ENCODE results near the gene ITPR1. TPM values are rescaled to one million over a fixed set of nuclear protein-coding genes. Genes with fewer than 3 reads are reported as not detected.

ITPR1 gene
- total and polyA plus RNA-seq, 4 donors: 30.7 to 294 (median 149) TPM

- ATAC-seq (ENCODE audit: low FRiP score) (no peak), DNase-seq (no peak)
- H3K4me1 ChIP-seq (ENCODE audit: control insufficient read depth in 1 of 2, insufficient read depth in 2 of 2, low read length in 2 of 2): peaks cover 0 to 2% of the 10 kb centered on the region in 2 donors
- no peaks in the 10 kb centered on the region for H3K27me3 ChIP-seq (ENCODE audit: control insufficient read depth in 1 of 2, insufficient read depth in 2 of 2, low read length in 1 of 2)
- intact Hi-C loops (cut with DNase I): loop anchor here in 1 of 2 donors (5.0 kb wide), 1 partner anchor 73 kb away; the partner anchor contains the start of gene ITPR1
- H3K36me3 ChIP-seq (ENCODE audit: control insufficient read depth in 1 of 2, insufficient read depth in 2 of 2, low read length in 1 of 2): no peaks in the 10 kb centered on the region
- H3K27ac ChIP-seq (ENCODE audit: low read depth in 1 of 2, low read length in 2 of 2): no peak overlapping the region
- H3K4me3 ChIP-seq (ENCODE audit: low read length in 2 of 2): no peak overlapping the region
- 68 to 71% methylated on average over 5 of the region's 5 CpGs for WGBS, 2 donors
- no peaks in the 10 kb centered on the region for H3K9me3 ChIP-seq (ENCODE audit: control insufficient read depth, low read length)
Measured at GRCh38 chr3:4564928-4565586, 71.9 kb downstream of the ITPR1 start.

DNA sequence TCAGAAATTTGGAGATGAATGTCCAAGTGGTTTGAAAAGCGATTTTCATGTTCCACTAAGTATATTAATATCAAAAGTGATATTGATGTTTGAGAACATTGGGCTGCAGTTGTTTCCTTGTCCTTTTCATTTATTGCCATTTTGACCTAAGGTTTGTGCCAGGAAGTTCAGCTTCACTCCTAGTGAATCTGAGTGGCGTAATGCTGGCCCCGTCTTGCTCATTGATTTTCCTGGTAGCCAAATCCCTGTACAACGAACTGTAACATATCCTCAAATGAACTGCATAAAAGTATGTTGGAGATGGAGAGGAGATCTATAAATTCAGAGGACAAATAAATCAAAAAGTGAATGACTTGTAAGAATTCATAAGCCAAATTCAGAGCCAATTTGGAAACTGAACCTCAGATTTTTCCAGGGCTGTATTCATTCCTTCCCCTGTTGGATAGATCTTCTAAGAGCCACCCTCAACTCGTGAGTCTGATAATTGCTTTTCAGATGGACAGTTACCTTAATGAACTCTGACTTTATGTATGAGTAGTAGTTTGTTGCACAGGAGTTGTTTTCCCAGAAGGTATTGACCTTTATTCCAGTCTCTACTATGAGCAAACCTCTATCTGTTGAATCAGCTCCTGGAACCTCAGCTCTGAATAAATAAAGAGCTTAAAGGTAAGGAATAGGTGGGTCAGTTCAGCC is 72.8 kb downstream of the ITPR1 start:
- 67 to 72% methylated on average over 5 of the region's 5 CpGs for WGBS, 2 donors
- DNase-seq (no peak), ATAC-seq (ENCODE audit: low FRiP score) (no peak)
- Histone ChIP-seq H3K27ac (ENCODE audit: low read depth in 1 of 2, low read length in 2 of 2) (no peak overlapping the region), H3K9me3 (ENCODE audit: control insufficient read depth, low read length) (no peaks in the 10 kb centered on the region), H3K36me3 (ENCODE audit: control insufficient read depth in 1 of 2, insufficient read depth in 2 of 2, low read length in 1 of 2) (no peaks in the 10 kb centered on the region), H3K4me3 (ENCODE audit: low read length in 2 of 2) (no peak overlapping the region), H3K4me1 (ENCODE audit: control insufficient read depth in 1 of 2, insufficient read depth in 2 of 2, low read length in 2 of 2) (peaks cover 0 to 5% of the 10 kb centered on the region in 2 donors), H3K27me3 (ENCODE audit: control insufficient read depth in 1 of 2, insufficient read depth in 2 of 2, low read length in 1 of 2) (no peaks in the 10 kb centered on the region)
- intact Hi-C loops (cut with DNase I): loop anchor here in 1 of 2 donors (5.0 kb wide), 1 partner anchor 74 kb away; the partner anchor contains the start of gene ITPR1

DNA sequence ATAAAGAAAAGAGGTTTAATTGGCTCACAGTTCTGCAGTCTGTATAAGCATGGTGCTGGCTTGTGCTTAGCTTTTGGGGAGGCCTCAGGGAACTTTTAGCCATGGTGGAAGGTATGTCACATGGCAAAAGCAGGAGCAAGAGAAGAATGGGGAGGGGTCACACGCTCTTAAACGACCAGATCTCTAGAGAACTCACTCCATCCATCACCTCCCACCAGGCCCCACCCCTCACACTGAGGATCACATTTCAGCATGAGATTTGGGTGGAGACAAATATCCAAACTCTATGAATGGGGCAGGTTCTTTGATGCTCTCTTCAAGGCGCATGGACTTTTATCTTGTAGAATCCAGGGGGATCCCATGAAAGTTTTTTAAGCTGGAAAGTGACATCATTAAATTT is 75.7 kb downstream of the ITPR1 start:
- ATAC-seq (ENCODE audit: low FRiP score) (no peak), DNase-seq (no peak)
- no peaks in the 10 kb centered on the region for H3K9me3 ChIP-seq (ENCODE audit: control insufficient read depth, low read length)
- H3K27ac ChIP-seq (ENCODE audit: low read depth in 1 of 2, low read length in 2 of 2): no peak overlapping the region
- WGBS, 2 donors: 57 to 61% methylated on average over 3 of the region's 3 CpGs
- H3K4me3 ChIP-seq (ENCODE audit: low read length in 2 of 2): no peak overlapping the region
- no peaks in the 10 kb centered on the region for H3K27me3 ChIP-seq (ENCODE audit: control insufficient read depth in 1 of 2, insufficient read depth in 2 of 2, low read length in 1 of 2)
- H3K4me1 ChIP-seq (ENCODE audit: control insufficient read depth in 1 of 2, insufficient read depth in 2 of 2, low read length in 2 of 2): peaks cover 0 to 5% of the 10 kb centered on the region in 2 donors
- H3K36me3 ChIP-seq (ENCODE audit: control insufficient read depth in 1 of 2, insufficient read depth in 2 of 2, low read length in 1 of 2): no peaks in the 10 kb centered on the region
- intact Hi-C loops (cut with DNase I): loop anchor here in 1 of 2 donors (5.0 kb wide), 1 partner anchor 77 kb away; the partner anchor contains the start of gene ITPR1

DNA sequence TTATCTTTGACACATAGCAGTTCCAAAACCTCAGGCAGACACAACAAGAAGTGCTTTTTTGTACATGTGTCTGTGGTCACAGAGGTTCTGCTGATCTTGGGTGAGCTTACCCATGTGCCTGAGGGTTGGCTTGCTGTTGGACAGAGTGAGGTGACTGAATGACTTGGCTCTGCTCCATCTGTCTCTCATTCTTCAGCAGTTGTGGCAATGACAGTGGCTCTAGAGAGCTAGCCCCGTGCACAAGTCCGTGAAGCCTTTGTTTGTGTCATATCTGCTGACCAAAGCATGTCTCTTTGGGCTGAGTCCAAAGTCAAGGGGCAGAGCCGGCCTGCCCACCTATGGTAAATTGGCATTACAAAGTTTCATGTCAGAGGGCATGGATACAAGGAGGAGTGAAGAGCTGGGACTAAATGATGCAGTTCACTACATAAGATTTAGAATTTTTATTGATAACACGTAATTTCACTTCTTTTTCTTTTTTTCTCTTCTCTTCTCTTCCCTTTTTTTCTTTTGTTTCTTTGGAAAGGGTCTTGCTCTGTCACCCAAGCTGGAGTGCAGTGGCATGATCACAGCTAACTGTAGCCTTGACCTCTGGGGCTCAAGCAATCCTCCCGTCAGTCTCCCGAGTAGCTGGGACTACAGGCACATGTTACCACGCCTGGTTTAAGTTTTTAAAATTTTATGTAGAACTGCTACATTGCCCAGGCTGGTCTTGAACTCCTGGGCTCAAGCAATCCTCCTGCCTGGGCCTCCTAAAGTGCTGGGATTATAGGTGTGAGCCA is 77.9 kb downstream of the ITPR1 start:
- no peak overlapping the region for H3K27ac ChIP-seq (ENCODE audit: low read depth in 1 of 2, low read length in 2 of 2)
- intact Hi-C loops (cut with DNase I): no loop called here
- 70 to 75% methylated on average over 7 of the region's 7 CpGs for WGBS, 2 donors
- H3K4me1 ChIP-seq (ENCODE audit: control insufficient read depth in 1 of 2, insufficient read depth in 2 of 2, low read length in 2 of 2): peaks cover 0 to 3% of the 10 kb centered on the region in 2 donors
- no peaks in the 10 kb centered on the region for H3K36me3 ChIP-seq (ENCODE audit: control insufficient read depth in 1 of 2, insufficient read depth in 2 of 2, low read length in 1 of 2)
- no peak overlapping the region for H3K4me3 ChIP-seq (ENCODE audit: low read length in 2 of 2)
- H3K27me3 ChIP-seq (ENCODE audit: control insufficient read depth in 1 of 2, insufficient read depth in 2 of 2, low read length in 1 of 2): no peaks in the 10 kb centered on the region
- no peak for DNase-seq
- ATAC-seq (ENCODE audit: low FRiP score): no peak
- H3K9me3 ChIP-seq (ENCODE audit: control insufficient read depth, low read length): no peaks in the 10 kb centered on the region

DNA sequence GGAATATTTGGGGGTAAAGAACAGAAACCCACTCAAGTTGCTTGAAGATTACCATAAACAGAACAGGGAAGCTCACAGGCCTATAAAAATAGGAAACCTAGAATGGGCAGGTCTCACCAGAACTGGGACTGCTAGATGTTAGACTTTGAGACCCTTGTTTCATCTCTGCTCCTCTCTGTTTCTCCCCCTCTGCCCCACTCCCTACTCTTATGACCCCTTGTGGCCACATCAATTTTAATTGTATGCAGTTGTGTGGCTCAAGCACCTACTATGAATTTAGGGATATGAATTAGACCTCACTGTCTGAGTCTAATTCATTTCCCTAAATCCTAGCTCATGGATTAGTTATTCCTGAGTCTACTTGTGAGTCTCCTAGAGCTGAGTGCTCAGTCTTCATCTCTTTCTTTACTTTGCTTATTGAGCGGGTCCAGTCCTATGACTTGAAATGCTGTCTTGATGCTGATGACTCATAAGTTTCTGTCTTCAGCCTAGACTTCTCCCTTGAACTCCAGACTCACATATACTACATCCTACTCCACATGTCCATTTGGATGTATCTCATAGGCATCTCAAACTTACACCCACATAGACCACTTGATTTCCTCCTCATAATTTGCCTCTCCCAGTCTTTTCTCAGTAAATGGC is 78.7 kb downstream of the ITPR1 start:
- Histone ChIP-seq H3K27ac (ENCODE audit: low read depth in 1 of 2, low read length in 2 of 2) (no peak overlapping the region), H3K4me1 (ENCODE audit: control insufficient read depth in 1 of 2, insufficient read depth in 2 of 2, low read length in 2 of 2) (peaks cover 0 to 3% of the 10 kb centered on the region in 2 donors), H3K36me3 (ENCODE audit: control insufficient read depth in 1 of 2, insufficient read depth in 2 of 2, low read length in 1 of 2) (no peaks in the 10 kb centered on the region), H3K27me3 (ENCODE audit: control insufficient read depth in 1 of 2, insufficient read depth in 2 of 2, low read length in 1 of 2) (no peaks in the 10 kb centered on the region), H3K4me3 (ENCODE audit: low read length in 2 of 2) (no peak overlapping the region), H3K9me3 (ENCODE audit: control insufficient read depth, low read length) (no peaks in the 10 kb centered on the region)
- ATAC-seq (ENCODE audit: low FRiP score) (peak; percentile 9), DNase-seq (no peak)
- WGBS, 2 donors: 89 to 93% methylated on average over 1 of the region's 1 CpG
- intact Hi-C loops (cut with DNase I): no loop called here

- no peak for ATAC-seq (ENCODE audit: low FRiP score)
- no peaks in the 10 kb centered on the region for H3K36me3 ChIP-seq (ENCODE audit: control insufficient read depth in 1 of 2, insufficient read depth in 2 of 2, low read length in 1 of 2)
- H3K27ac ChIP-seq (ENCODE audit: low read depth in 1 of 2, low read length in 2 of 2): no peak overlapping the region
- H3K4me1 ChIP-seq (ENCODE audit: control insufficient read depth in 1 of 2, insufficient read depth in 2 of 2, low read length in 2 of 2): peaks cover 3 to 5% of the 10 kb centered on the region in 2 donors
- intact Hi-C loops (cut with DNase I): no loop called here
- no peak for DNase-seq
- H3K9me3 ChIP-seq (ENCODE audit: control insufficient read depth, low read length): no peaks in the 10 kb centered on the region
- WGBS, 2 donors: 95 to 97% methylated on average over 2 of the region's 2 CpGs
- H3K4me3 ChIP-seq (ENCODE audit: low read length in 2 of 2): no peak overlapping the region
- H3K27me3 ChIP-seq (ENCODE audit: control insufficient read depth in 1 of 2, insufficient read depth in 2 of 2, low read length in 1 of 2): no peaks in the 10 kb centered on the region
Measured at GRCh38 chr3:4573153-4573552, 80.0 kb downstream of the ITPR1 start.

DNA sequence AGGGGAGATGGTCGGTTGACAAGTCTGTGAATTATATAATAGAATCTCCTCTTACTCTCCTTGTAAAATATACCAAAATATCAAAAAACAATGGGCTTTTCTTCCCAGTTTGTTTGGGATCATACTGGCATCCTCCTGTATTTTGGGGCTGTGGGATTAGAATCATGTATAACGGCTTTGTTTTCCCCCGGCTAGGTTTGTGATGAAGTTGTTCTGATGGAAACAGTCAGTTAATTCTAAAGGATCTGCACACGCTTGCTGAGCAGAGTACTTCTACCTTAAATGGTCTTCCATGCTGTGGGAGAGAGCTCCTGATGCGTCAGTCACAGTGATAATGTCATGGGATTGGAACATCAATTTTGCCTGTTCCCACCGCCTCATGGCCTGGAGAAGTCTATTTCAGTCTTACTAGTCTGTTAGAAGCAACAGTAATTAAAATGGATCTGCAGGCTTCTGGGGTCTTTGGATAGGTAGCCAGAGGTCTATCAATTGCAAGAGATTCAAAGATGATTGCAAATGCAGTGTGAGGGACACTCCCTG is 81.3 kb downstream of the ITPR1 start:
- Histone ChIP-seq H3K27me3 (ENCODE audit: control insufficient read depth in 1 of 2, insufficient read depth in 2 of 2, low read length in 1 of 2) (no peaks in the 10 kb centered on the region), H3K4me1 (ENCODE audit: control insufficient read depth in 1 of 2, insufficient read depth in 2 of 2, low read length in 2 of 2) (peaks cover 3 to 5% of the 10 kb centered on the region in 2 donors), H3K36me3 (ENCODE audit: control insufficient read depth in 1 of 2, insufficient read depth in 2 of 2, low read length in 1 of 2) (no peaks in the 10 kb centered on the region), H3K4me3 (ENCODE audit: low read length in 2 of 2) (no peak overlapping the region), H3K27ac (ENCODE audit: low read depth in 1 of 2, low read length in 2 of 2) (no peak overlapping the region), H3K9me3 (ENCODE audit: control insufficient read depth, low read length) (no peaks in the 10 kb centered on the region)
- no peak for DNase-seq
- no peak for ATAC-seq (ENCODE audit: low FRiP score)
- intact Hi-C loops (cut with DNase I): no loop called here
- 87 to 89% methylated on average over 6 of the region's 6 CpGs for WGBS, 2 donors

DNA sequence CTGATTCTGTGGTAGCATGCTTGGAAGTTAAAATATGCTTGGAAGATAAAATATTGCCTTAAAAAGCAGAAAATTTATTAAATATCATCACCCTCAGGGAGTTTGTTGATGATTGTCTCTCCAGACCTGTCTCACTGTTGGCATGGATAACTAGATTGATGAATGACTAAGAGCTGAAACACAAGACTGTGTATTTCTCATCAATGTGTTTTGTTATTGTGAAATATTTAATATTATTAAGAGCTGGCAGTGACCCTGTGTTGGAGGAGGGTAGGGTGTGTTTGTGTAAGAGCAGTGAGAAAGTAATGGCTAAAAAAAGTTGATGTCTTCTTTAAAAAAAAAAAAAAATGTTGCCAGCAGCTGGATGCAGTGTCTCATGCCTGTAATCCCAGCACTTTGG is 82.2 kb downstream of the ITPR1 start:
- no peak overlapping the region for H3K27ac ChIP-seq (ENCODE audit: low read depth in 1 of 2, low read length in 2 of 2)
- intact Hi-C loops (cut with DNase I): no loop called here
- peak; percentile 75 for ATAC-seq (ENCODE audit: low FRiP score)

More for the DNA sequence above, 82.2 kb downstream of the ITPR1 start:
- no peaks in the 10 kb centered on the region for H3K36me3 ChIP-seq (ENCODE audit: control insufficient read depth in 1 of 2, insufficient read depth in 2 of 2, low read length in 1 of 2)
- no peaks in the 10 kb centered on the region for H3K27me3 ChIP-seq (ENCODE audit: control insufficient read depth in 1 of 2, insufficient read depth in 2 of 2, low read length in 1 of 2)
- H3K9me3 ChIP-seq (ENCODE audit: control insufficient read depth, low read length): no peaks in the 10 kb centered on the region
- H3K4me3 ChIP-seq (ENCODE audit: low read length in 2 of 2): no peak overlapping the region
- no peak for DNase-seq
- peaks cover 3 to 5% of the 10 kb centered on the region in 2 donors for H3K4me1 ChIP-seq (ENCODE audit: control insufficient read depth in 1 of 2, insufficient read depth in 2 of 2, low read length in 2 of 2)
